Panc1 (cell line): ENCODE measurements around the gene OCEL1.

Experiments used
- CTCF ChIP-seq: fragments of 450-650 bp; IDR thresholded peaks from 2 replicates; pipeline ENCODE4 v1.5.1; 2017; ENCODE audit warnings: mild to moderate bottlenecking
- POLR2AphosphoS5 ChIP-seq: IDR thresholded peaks from 2 replicates; pipeline ENCODE4 v1.6.1; 2012; ENCODE audit warnings: mild to moderate bottlenecking, low read depth, low read length, moderate library complexity
- REST ChIP-seq, 2 experiments: IDR thresholded peaks; 2 replicates each; pipeline ENCODE4 v1.6.1; 2011 to 2012; ENCODE audit warnings: low read depth in 2 of 2, control low read depth in 1 of 2, low read length in 1 of 2, mild to moderate bottlenecking in 1 of 2, moderate library complexity in 1 of 2; ENCODE audit not compliant: insufficient read depth in 1 of 2
- SIN3A ChIP-seq: IDR thresholded peaks from 2 replicates; pipeline ENCODE4 v1.6.1; 2012; ENCODE audit warnings: low read depth, mild to moderate bottlenecking, low read length, moderate library complexity, borderline replicate concordance; ENCODE audit not compliant: insufficient read depth
- TCF7L2 ChIP-seq: IDR thresholded peaks from 2 replicates; pipeline ENCODE4 v1.6.1; 2011; ENCODE audit warnings: mild to moderate bottlenecking, low read depth, low read length, inconsistent platforms

DNA sequence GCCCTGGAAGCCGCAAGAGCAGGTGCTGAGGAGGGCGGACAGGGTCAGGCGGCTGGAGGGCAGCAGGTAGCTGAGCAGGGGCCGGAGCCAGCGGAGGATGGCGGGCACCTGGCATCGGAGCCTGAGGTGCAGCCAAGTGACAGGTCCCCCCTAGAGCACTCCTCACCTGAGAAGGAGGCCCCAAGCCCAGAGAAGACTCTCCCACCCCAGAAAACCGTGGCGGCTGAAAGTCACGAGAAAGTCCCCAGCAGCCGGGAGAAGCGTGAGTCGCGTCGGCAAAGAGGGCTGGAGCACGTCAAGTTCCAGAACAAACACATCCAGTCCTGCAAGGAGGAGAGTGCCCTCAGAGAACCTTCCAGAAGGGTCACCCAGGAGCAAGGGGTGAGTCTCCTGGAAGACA is 31.4 kb upstream of the OCEL1 start:
- TF ChIP-seq REST (IDR thresholded peaks at IDR 0.05; ENCODE audit: insufficient read depth in 1 of 2, low read depth in 2 of 2, low read length in 1 of 2) (no peak), CTCF (no peak), POLR2AphosphoS5 (no peak), SIN3A (no peak), TCF7L2 (no peak)
